ENCODE measurements around the gene SAP30L. TPM values are rescaled to one million over a fixed set of nuclear protein-coding genes. Genes with fewer than 3 reads are reported as not detected.

SAP30L gene
- total RNA-seq, 1 experiment from 2014 or later = 38.6 TPM

DNA sequence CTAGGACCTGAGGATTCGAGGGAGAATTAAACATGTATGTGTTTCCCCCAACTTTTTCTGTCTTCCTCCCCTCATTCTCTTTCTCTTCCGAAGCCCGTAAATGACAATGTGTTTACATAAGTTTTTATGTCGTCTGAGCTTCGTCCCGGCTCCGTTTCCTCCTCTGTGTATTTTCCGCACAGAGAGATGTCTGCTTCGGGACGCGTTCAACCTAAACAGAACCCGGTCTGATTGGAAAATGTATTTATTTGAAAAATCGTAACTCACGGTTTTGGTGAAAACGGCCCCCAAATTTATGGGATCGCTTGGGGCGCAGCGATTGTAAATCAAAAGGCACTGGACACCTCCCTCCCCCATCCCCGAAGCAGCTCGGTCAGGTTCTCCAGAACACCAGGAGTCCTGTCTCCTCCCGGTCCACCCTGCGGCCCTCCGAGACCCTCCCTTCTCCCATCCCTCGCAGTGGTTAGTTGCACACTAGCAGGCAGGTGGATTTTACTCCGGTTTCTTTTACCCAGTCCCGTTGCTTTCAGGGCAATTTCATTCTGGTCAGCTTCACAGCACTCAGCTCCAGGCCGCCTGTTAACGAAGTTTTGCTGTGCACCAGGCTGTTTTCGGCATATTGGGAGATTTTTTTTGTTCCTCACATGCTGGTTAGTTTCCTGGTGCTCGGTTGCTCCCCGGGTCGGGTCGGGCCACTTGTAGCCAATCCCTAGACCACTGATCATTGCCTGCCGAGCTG, 38.0 kb downstream of the SAP30L start:
- Mint-ChIP-seq H3K36me3 (ENCODE audit: insufficient read depth, unreplicated experiment) (no peaks in the 10 kb centered on the region), H3K4me1 (ENCODE audit: low read depth, unreplicated experiment) (no peaks in the 10 kb centered on the region)
- no peak for DNase-seq

GRCh38 chr5:154484393-154485095, 38.7 kb downstream of the SAP30L start:
- peaks cover 100% of the 10 kb centered on the region for H3K27me3 Mint-ChIP-seq (ENCODE audit: unreplicated experiment)
- H3K4me1 Mint-ChIP-seq (ENCODE audit: low read depth, unreplicated experiment) = no peaks in the 10 kb centered on the region
- TF ChIP-seq, protein P1, sequence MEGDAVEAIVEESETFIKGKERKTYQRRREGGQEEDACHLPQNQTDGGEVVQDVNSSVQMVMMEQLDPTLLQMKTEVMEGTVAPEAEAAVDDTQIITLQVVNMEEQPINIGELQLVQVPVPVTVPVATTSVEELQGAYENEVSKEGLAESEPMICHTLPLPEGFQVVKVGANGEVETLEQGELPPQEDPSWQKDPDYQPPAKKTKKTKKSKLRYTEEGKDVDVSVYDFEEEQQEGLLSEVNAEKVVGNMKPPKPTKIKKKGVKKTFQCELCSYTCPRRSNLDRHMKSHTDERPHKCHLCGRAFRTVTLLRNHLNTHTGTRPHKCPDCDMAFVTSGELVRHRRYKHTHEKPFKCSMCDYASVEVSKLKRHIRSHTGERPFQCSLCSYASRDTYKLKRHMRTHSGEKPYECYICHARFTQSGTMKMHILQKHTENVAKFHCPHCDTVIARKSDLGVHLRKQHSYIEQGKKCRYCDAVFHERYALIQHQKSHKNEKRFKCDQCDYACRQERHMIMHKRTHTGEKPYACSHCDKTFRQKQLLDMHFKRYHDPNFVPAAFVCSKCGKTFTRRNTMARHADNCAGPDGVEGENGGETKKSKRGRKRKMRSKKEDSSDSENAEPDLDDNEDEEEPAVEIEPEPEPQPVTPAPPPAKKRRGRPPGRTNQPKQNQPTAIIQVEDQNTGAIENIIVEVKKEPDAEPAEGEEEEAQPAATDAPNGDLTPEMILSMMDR (IDR thresholded peaks at IDR 0.05; ENCODE audit: unreplicated experiment) = no peak
- H3K4me3 Mint-ChIP-seq (ENCODE audit: low read depth, unreplicated experiment) = no peak overlapping the region
- no peak for DNase-seq
- no TSS peak for BruUV-seq (replicated peaks)
- H3K9me3 Mint-ChIP-seq (ENCODE audit: low read depth, unreplicated experiment) = no peaks in the 10 kb centered on the region
- H3K36me3 Mint-ChIP-seq (ENCODE audit: insufficient read depth, unreplicated experiment) = no peaks in the 10 kb centered on the region
- intact Hi-C loops (cut with micrococcal nuclease; ENCODE audit: unreplicated experiment) = no loop called here
- CTCF ChIA-PET = interaction anchor here (0.6 to 0.8 kb wide), 2 partner anchors 32 to 55 kb away, joined by 3 to 8 read pairs; no protein-coding TSS in a partner anchor
- no peak overlapping the region for H3K27ac Mint-ChIP-seq (ENCODE audit: unreplicated experiment)

More for the DNA sequence above, 38.0 kb downstream of the SAP30L start:
- intact Hi-C loops (cut with micrococcal nuclease; ENCODE audit: unreplicated experiment) = no loop called here
- H3K4me3 Mint-ChIP-seq (ENCODE audit: low read depth, unreplicated experiment) = no peak overlapping the region
- no TSS peak for BruUV-seq (replicated peaks)
- H3K27me3 Mint-ChIP-seq (ENCODE audit: unreplicated experiment) = peaks cover 100% of the 10 kb centered on the region
- CTCF ChIA-PET = interaction anchor here (0.8 kb wide), 1 partner anchor 31 kb away, joined by 8 read pairs; no protein-coding TSS in a partner anchor
- H3K9me3 Mint-ChIP-seq (ENCODE audit: low read depth, unreplicated experiment) = no peaks in the 10 kb centered on the region
- no peak overlapping the region for H3K27ac Mint-ChIP-seq (ENCODE audit: unreplicated experiment)
- TF ChIP-seq, protein P1 (IDR thresholded peaks at IDR 0.05; ENCODE audit: unreplicated experiment) = no peak

- Mint-ChIP-seq H3K36me3 (ENCODE audit: insufficient read depth, unreplicated experiment) (no peaks in the 10 kb centered on the region), H3K27me3 (ENCODE audit: unreplicated experiment) (peaks cover 100% of the 10 kb centered on the region), H3K4me3 (ENCODE audit: low read depth, unreplicated experiment) (no peak overlapping the region), H3K9me3 (ENCODE audit: low read depth, unreplicated experiment) (no peaks in the 10 kb centered on the region), H3K4me1 (ENCODE audit: low read depth, unreplicated experiment) (no peaks in the 10 kb centered on the region), H3K27ac (ENCODE audit: unreplicated experiment) (no peak overlapping the region)
- no TSS peak for BruUV-seq (replicated peaks)
- no peak for DNase-seq
- CTCF ChIA-PET = interaction anchor here (0.6 to 0.7 kb wide), 2 partner anchors 20 to 55 kb away, joined by 3 read pairs; no protein-coding TSS in a partner anchor
- intact Hi-C loops (cut with micrococcal nuclease; ENCODE audit: unreplicated experiment) = no loop called here
- TF ChIP-seq, protein P1 (IDR thresholded peaks at IDR 0.05; ENCODE audit: unreplicated experiment) = no peak
These were observed 39.3 kb downstream of the SAP30L start for GRCh38 chr5:154485096-154485491.

DNA sequence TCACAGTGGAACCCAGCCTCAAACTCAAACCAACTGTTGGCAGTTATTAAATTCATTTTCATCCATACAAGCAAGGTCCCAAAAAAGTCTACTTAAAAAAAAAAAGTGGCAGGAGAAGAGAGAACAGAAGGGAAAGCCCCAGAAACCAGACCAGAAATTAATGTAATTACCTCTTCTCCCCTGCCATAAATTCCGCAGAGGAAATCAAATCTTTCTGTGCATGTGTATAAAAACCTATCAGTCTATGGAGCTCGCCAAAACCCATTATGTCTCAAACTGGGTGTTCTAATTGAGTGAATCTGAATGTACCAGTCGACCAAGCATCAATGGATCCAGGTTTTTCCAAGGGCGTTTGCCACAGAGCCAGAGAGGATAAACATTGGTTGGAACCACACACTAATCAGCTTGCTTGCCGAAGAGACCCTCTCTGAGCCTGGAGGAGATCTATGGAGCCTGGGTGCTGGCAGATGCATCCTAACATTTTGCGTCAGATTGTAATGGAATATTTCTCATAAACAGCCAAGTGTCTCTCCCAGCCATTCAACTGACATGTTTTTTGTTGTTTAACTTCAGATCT, 40.1 kb downstream of the SAP30L start:
- Mint-ChIP-seq H3K9me3 (ENCODE audit: low read depth, unreplicated experiment) (no peaks in the 10 kb centered on the region), H3K4me1 (ENCODE audit: low read depth, unreplicated experiment) (no peaks in the 10 kb centered on the region), H3K4me3 (ENCODE audit: low read depth, unreplicated experiment) (no peak overlapping the region), H3K27ac (ENCODE audit: unreplicated experiment) (no peak overlapping the region), H3K27me3 (ENCODE audit: unreplicated experiment) (peaks cover 100% of the 10 kb centered on the region), H3K36me3 (ENCODE audit: insufficient read depth, unreplicated experiment) (no peaks in the 10 kb centered on the region)
- DNase-seq = no peak
- no TSS peak for BruUV-seq (replicated peaks)
- CTCF ChIA-PET = interaction anchor here (0.7 kb wide), 1 partner anchor 21 kb away, joined by 3 read pairs; no protein-coding TSS in a partner anchor
- intact Hi-C loops (cut with micrococcal nuclease; ENCODE audit: unreplicated experiment) = no loop called here
- TF ChIP-seq, protein P1 (IDR thresholded peaks at IDR 0.05; ENCODE audit: unreplicated experiment) = no peak

All from Calu3 (cell line).